SK-N-SH (cell line): ENCODE results near the gene NOTCH1.

ENCODE experiments used
- EZH2phosphoT487 ChIP-seq: fragments of 200-600 bp; sonication (generic); IDR thresholded peaks from 2 replicates; pipeline ENCODE4 v1.6.1; 2017; ENCODE audit warnings: low read depth, mixed run types, mild to moderate bottlenecking, antibody characterized with exemption, moderate library complexity, borderline replicate concordance
- MEF2A ChIP-seq: IDR thresholded peaks from 2 replicates; pipeline ENCODE4 v1.4.0; 2012; ENCODE audit warnings: low read depth, borderline replicate concordance
- MXI1 ChIP-seq: IDR thresholded peaks from 2 replicates; pipeline ENCODE4 v1.6.1; 2012; ENCODE audit warnings: mild to moderate bottlenecking, low read depth, low read length, improper control_type of control experiment
- POLR2AphosphoS5 ChIP-seq: IDR thresholded peaks from 2 replicates; pipeline ENCODE4 v1.6.1; 2012; ENCODE audit warnings: low read depth, low read length
- RAD21 ChIP-seq: IDR thresholded peaks from 2 replicates; pipeline ENCODE4 v1.6.1; 2012; ENCODE audit warnings: mild to moderate bottlenecking, low read length
- SIN3A ChIP-seq: IDR thresholded peaks from 2 replicates; pipeline ENCODE4 v1.6.1; 2012; ENCODE audit warnings: low read depth, mild to moderate bottlenecking, low read length, moderate library complexity, borderline replicate concordance
- TAF1 ChIP-seq: IDR thresholded peaks from 2 replicates; pipeline ENCODE4 v1.6.1; 2012; ENCODE audit warnings: low read depth, mild to moderate bottlenecking, low read length, moderate library complexity, borderline replicate concordance
- TCF12 ChIP-seq: IDR thresholded peaks from 2 replicates; pipeline ENCODE4 v1.4.0; 2012
- TEAD4 ChIP-seq: IDR thresholded peaks from 2 replicates; pipeline ENCODE4 v1.4.0; 2012; ENCODE audit warnings: mild to moderate bottlenecking, borderline replicate concordance; ENCODE audit not compliant: insufficient read depth
- YY1 ChIP-seq: IDR thresholded peaks from 2 replicates; pipeline ENCODE4 v1.4.0; 2012; ENCODE audit warnings: low read depth, mild to moderate bottlenecking
- TF ChIP-seq, protein P1 (sequence below): fragments of 150-350 bp; IDR thresholded peaks from 2 replicates; pipeline ENCODE4 v1.6.1; 2016; ENCODE audit warnings: mild to moderate bottlenecking, low read depth, low read length
- TF ChIP-seq, protein P2 (sequence below): fragments of 200-600 bp; sonication (generic); IDR thresholded peaks from 2 replicates; pipeline ENCODE4 v1.6.1; 2017; ENCODE audit warnings: antibody characterized with exemption, mild to moderate bottlenecking, moderate library complexity
- TF ChIP-seq, protein P3 (sequence below): fragments of 150-350 bp; IDR thresholded peaks from 2 replicates; pipeline ENCODE4 v1.6.1; 2017; ENCODE audit warnings: antibody characterized with exemption, low read length, low read depth, borderline replicate concordance

DNA sequence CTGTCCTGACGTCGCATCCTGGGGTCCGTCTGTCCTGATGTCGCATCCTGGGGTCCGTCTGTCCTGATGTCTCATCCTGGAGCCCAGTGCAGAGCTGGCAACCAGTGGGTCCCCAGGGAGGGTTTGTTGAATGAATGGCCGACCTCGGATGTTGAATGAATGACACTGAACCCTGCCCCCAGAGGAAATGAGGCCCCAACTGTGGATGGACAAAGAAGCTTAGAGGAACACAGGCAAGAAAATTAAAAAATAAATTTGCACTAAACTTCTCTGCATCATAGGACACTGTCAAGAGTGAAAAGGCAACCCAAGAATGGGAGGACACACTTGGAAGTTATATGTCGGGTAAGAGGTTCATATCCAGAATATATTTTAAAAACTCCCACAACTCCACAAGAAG is 47.7 kb upstream of the NOTCH1 start:
- TF ChIP-seq TEAD4, result no peak
- TF ChIP-seq POLR2AphosphoS5, result no peak
- TF ChIP-seq YY1, result no peak
- no peak for TF ChIP-seq TAF1
- TF ChIP-seq, protein P1, sequence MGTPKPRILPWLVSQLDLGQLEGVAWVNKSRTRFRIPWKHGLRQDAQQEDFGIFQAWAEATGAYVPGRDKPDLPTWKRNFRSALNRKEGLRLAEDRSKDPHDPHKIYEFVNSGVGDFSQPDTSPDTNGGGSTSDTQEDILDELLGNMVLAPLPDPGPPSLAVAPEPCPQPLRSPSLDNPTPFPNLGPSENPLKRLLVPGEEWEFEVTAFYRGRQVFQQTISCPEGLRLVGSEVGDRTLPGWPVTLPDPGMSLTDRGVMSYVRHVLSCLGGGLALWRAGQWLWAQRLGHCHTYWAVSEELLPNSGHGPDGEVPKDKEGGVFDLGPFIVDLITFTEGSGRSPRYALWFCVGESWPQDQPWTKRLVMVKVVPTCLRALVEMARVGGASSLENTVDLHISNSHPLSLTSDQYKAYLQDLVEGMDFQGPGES, result no peak
- TF ChIP-seq MXI1, result no peak
- TF ChIP-seq, protein P2, sequence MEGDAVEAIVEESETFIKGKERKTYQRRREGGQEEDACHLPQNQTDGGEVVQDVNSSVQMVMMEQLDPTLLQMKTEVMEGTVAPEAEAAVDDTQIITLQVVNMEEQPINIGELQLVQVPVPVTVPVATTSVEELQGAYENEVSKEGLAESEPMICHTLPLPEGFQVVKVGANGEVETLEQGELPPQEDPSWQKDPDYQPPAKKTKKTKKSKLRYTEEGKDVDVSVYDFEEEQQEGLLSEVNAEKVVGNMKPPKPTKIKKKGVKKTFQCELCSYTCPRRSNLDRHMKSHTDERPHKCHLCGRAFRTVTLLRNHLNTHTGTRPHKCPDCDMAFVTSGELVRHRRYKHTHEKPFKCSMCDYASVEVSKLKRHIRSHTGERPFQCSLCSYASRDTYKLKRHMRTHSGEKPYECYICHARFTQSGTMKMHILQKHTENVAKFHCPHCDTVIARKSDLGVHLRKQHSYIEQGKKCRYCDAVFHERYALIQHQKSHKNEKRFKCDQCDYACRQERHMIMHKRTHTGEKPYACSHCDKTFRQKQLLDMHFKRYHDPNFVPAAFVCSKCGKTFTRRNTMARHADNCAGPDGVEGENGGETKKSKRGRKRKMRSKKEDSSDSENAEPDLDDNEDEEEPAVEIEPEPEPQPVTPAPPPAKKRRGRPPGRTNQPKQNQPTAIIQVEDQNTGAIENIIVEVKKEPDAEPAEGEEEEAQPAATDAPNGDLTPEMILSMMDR, result no peak
- TF ChIP-seq EZH2phosphoT487, result no peak
- TF ChIP-seq, protein P3, sequence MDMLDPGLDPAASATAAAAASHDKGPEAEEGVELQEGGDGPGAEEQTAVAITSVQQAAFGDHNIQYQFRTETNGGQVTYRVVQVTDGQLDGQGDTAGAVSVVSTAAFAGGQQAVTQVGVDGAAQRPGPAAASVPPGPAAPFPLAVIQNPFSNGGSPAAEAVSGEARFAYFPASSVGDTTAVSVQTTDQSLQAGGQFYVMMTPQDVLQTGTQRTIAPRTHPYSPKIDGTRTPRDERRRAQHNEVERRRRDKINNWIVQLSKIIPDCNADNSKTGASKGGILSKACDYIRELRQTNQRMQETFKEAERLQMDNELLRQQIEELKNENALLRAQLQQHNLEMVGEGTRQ, result no peak
- no peak for TF ChIP-seq RAD21
- no peak for TF ChIP-seq SIN3A
- no peak for TF ChIP-seq MEF2A
- no peak for TF ChIP-seq TCF12
